Activated CD4-positive, CD25-positive, alpha-beta regulatory T cell treated with anti-CD3 and anti-CD28 coated beads, Interleukin-2, amount 50 U/mL, for 24 hours (primary cell): Measurements from ENCODE around the gene PARL.

ENCODE experiments used
- ATAC-seq, 2 donors: fragments of 150-1000 bp; cut with Tn5 transposase; one replicate each; pipeline ENCODE4 v1.10.0; 2021; ENCODE audit warnings: mild to moderate bottlenecking in 1 of 2, moderate library complexity in 1 of 2

The PARL gene

GRCh38 chr3:183845608-183846288, 38.9 kb downstream of the PARL start:
- no peak for ATAC-seq

DNA sequence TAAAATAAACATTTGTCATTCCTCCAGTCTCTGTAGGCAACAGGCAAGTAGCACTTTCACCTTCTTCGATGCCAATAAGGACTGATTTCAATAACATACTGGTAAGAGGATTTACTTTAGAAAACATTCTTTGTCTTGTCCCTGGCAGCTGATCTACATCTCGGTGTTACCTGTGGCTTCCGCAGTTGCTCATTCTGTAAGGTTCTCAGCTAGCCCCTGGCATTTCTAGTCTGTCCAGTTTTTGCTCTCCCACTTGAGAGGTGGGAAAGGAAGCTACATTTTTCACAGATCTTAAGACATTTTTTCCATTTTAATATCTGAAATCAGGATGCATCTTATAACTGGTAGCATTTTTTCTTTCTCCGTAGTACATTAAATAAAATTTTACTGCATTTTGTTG, 39.6 kb downstream of the PARL start:
- ATAC-seq, result no peak

GRCh38 chr3:183844606-183845005, 40.1 kb downstream of the PARL start:
- ATAC-seq, result no peak

DNA sequence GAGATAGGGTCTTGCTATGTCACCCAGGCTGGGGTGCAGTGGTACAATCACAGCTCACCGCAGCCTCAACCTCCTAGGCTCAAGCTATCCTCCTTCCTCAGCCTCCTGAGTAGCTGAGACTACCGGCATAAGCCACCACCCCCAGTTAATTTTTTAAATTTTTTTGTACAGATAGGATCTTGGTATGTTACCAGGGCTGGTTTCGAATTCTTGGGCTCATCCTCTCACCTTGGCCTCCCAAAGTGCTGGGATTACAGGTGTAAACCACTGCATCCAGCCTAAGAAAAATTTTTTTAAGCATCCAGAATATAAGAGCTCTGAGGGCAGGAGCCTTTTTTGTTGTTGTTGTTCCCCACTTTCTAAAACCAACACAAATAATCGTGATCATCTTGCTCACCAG, 44.9 kb downstream of the PARL start:
- ATAC-seq, result no peak

- no peak for ATAC-seq
Observed at GRCh38 chr3:183837894-183838293, 46.8 kb downstream of the PARL start.

GRCh38 chr3:183837390-183837789, 47.3 kb downstream of the PARL start:
- ATAC-seq, result no peak

DNA sequence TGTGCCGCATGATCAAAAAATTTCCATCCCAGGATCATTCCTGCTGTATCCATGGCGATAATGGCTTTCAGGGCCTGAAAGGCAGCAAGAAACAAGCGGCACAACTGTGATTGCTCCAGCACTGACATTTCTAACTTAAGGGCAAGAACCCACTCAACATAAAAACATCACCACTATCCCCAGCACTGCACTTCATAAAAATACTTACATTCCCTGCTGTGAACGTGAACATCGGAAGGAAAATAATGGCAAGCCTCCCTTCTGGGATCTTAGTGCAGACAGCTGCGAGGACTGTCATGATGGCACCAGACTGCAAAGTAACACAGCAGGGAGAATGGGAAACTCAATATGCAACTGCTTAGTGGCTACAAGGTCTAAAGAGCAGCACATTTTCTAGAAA, 51.2 kb downstream of the PARL start:
- no peak for ATAC-seq

GRCh38 chr3:183830187-183830586, 54.5 kb downstream of the PARL start:
- ATAC-seq, result no peak

- ATAC-seq, result no peak
Observed at GRCh38 chr3:183829466-183829865, 55.2 kb downstream of the PARL start.

GRCh38 chr3:183828538-183828870, 56.2 kb downstream of the PARL start:
- no peak for ATAC-seq

GRCh38 chr3:183827809-183828537, 56.7 kb downstream of the PARL start:
- no peak for ATAC-seq

DNA sequence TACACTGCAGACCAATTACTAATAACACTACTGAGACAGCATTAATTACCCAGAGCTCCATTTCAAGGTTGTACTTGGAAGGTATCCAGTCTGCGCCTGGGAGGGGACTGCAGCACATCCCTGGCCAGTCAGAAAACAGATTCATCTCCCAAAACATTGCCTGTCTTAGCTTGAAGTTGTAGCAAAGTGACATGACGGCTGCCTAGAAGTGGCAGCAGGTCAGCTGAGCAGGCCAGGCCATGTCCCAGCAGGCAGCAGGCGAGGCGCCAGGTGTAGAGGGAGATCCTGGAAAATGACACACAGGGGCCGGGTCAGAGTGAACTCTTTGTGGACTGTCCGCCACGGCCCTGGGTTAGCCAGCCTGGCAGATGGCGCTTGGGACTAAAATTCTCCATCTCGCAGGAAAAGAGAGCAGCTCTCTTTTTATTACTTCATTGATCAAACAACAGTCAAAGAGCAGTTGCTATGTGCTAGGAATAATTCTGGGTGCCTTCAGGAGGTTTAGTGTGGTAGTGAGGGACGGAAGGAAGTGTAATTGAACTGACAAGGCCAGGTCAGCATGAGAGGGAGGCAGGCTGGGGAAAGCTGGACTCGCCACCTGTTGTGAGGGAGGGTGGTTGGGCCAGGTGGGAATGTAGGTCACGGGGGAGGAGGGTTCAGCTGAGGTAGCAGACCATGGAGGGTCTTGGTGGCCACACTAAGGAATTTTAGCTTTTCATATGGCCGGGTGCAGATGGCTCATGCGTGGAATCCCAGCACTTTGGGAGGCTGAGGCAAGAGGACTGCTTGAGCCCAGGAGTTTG, 58.0 kb downstream of the PARL start:
- no peak for ATAC-seq

DNA sequence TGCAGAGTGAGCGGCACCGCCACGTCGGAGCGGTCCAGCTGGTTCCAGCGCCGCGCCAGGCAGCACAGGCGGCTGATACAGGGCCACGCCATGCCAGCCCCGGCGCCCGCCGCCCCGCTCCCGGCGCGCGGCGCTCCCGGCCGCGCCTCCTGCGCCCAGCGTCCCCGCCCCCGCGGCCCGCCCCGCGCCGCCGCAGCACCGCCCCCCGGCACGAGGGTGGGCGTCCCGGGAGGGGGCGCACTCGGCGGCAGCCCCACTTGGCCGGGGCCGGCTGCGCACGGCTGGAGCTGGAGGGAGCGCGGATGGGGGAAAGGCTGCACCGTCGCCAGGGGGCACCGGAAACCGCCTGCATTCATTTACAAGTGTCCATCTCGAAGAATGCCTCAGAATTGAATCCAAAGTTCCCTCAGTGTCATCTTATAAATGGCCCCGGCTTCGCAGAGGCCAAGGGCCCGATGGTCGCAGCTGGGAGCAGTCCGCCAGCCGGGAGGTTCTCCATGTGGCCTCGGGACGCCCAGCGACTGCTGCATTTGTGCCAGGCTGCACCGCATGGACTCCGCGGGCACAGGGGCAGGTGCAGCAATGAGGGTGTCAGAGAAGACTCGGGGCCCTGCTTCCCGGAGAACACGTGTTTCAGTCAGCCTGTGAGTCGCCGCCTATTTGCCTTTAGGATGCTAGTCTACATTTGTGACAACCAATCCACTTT, 59.1 kb downstream of the PARL start, which contains the start of gene MAP6D1:
TSS of gene MAP6D1 (minus strand) at position 122 of the 706 bp plus-strand sequence. CDS start at position 92, 30 bp downstream.
- ATAC-seq, result peak; percentile 50 to 57

GRCh38 chr3:183824761-183825455, 59.8 kb downstream of the PARL start:
- ATAC-seq, result peak; percentile 31 to 33

DNA sequence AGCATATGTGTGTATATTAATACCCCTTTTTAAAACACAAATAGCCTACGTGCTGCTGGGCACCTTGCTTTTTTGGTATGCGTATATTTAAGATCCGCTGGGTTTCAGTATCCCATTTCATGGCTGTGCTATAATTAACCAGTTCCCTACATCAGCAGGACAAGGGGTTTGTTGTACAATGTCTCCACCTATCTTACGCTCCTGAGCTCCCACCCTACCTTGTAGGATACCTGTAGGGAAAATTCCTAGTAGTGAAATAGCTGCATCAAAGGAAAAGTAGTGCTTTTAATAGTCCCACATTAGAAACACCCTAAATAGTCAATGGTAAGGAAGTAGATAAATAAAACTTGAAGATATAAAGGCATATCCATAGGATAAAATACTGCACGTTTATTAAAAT, 60.7 kb downstream of the PARL start:
- ATAC-seq, result no peak

GRCh38 chr3:183822631-183823030, 62.0 kb downstream of the PARL start:
- ATAC-seq, result no peak

GRCh38 chr3:183819831-183820230, 64.8 kb downstream of the PARL start:
- no peak for ATAC-seq

DNA sequence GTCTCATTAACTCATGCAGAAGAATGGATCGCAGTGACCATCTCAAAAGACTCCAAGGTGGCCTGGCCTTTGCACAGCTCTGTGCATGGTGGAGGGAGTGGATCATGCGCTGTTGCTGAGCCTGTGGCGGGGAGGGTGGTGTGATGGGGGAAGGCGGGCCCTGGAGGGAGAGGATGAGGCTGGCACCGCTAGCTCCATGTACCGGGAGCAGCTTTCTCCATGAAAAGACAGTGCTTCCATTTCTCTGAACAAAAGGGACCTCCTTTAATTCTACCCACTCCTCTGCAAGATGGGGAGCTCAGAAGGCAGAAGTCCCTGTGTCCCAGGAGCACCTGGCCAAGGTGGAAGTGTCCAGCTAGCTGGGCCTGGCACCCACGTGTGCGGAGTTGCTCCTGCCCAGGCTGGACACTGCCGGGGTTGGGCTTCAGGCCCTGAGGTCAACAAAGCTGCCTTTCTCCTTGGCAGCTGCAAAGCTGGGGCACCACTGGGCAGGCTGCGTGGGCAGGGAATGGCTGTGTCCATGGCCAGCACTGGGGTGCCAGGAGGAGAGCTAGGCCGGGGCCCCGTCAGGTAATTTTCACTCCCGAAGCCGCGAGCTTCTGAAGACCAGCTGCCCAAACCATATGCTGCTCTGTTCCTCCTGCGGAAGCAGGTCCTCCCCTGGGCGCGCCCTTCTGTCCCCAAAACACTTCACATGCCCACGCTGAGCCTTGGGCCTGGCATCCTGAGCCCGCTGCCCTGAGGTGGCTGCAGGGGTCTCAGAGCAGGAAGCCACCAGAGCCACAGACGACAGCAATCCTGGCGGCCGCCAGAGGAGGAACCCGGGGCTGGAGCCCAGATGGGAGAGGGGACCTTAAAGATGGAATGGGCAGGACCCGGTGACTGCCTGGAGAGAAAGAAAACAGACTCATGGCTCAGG, 65.7 kb downstream of the PARL start:
- ATAC-seq, result no peak

- ATAC-seq, result no peak
Observed at GRCh38 chr3:183818041-183818620, 66.5 kb downstream of the PARL start.

GRCh38 chr3:183817639-183818038, 67.0 kb downstream of the PARL start:
- no peak for ATAC-seq
